GM13976 (cell line): Measurements from ENCODE around the gene ITPR3.

Source experiments
- DNase-seq: peaks from one replicate; pipeline ENCODE4 v3.0.0; 2012; ENCODE audit warnings: low spot score
- in situ Hi-C: fragments of 300-500 bp; cut with MboI; formaldehyde crosslinking; loops from one replicate; pipeline ENCODE4 v1.12.0; 2022; ENCODE audit warnings: low sequenced_read_pairs, mixed read lengths, inconsistent platforms; ENCODE audit not compliant: unreplicated experiment
- TF ChIP-seq, protein P1 (sequence below): IDR thresholded peaks from 2 replicates; pipeline ENCODE4 v1.5.1; 2012; ENCODE audit warnings: borderline replicate concordance, mild to moderate bottlenecking; ENCODE audit not compliant: insufficient read depth; ENCODE audit errors: extremely low read depth, missing control alignments, control extremely low read depth

Gene ITPR3

DNA sequence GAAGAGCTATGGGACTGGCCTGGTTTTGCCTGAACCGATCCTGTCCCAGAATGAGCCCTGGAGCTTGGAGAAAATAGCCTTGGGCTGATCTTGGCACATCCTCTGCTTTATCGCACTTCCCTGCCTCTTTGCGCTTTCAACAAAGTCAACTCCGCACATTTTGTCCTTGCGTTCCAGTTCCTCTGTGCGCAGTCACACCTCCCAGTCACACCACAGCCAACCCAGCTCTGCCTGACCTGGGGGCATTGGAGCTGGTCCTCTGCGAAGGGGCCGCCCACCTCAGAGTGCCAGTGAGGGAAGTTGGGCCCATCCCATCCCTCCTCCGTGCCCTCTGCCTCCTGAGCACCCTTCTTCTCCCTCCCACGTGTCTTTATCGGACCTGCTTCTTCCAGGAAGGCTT lies 107.3 kb downstream of the ITPR3 start:
- TF ChIP-seq, protein P1, sequence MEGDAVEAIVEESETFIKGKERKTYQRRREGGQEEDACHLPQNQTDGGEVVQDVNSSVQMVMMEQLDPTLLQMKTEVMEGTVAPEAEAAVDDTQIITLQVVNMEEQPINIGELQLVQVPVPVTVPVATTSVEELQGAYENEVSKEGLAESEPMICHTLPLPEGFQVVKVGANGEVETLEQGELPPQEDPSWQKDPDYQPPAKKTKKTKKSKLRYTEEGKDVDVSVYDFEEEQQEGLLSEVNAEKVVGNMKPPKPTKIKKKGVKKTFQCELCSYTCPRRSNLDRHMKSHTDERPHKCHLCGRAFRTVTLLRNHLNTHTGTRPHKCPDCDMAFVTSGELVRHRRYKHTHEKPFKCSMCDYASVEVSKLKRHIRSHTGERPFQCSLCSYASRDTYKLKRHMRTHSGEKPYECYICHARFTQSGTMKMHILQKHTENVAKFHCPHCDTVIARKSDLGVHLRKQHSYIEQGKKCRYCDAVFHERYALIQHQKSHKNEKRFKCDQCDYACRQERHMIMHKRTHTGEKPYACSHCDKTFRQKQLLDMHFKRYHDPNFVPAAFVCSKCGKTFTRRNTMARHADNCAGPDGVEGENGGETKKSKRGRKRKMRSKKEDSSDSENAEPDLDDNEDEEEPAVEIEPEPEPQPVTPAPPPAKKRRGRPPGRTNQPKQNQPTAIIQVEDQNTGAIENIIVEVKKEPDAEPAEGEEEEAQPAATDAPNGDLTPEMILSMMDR: no peak
- in situ Hi-C loops: no loop called here
- no peak for DNase-seq

DNA sequence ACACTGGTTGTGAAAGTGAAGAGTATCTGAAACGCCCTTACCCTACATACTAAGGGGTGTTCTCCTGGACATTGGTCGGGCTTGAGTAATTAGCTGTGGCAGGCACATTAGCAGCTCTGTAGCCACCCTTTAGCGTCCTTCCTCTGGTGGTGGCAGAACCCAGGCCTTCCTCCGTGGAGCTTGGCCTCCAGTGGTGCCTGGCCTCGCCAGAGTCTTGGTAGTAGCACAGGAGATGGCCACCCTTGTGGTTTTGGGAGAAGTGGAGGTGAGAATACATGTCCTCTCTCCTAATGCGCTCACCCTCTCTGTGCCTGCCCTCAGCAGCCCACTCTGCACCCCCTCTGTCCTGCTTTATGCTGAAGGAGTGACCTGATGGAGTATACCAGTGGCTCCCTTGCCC lies 107.9 kb downstream of the ITPR3 start:
- TF ChIP-seq, protein P1: no peak
- in situ Hi-C loops: no loop called here
- DNase-seq: no peak

DNA sequence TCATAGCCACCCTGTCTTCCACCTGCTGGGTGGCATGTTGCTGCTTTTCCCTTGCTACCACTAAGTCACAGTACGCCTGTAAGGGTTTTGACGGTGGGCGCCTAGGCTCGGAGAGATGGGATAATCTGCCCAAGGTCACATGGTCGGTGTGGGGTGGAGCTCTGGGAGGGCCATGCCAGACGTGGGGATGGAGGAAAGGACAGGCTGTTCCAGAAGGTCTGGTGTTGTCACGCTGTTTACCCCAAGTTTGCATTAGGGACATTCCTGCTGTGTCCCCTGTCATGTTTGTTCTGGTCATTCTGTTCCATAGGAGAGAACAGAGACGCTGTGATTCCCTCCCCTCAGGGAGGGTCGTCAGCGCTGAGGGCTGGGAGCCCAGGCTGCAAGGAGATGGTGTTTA lies 109.5 kb downstream of the ITPR3 start:
- in situ Hi-C loops: no loop called here
- TF ChIP-seq, protein P1: no peak
- DNase-seq: no peak

DNA sequence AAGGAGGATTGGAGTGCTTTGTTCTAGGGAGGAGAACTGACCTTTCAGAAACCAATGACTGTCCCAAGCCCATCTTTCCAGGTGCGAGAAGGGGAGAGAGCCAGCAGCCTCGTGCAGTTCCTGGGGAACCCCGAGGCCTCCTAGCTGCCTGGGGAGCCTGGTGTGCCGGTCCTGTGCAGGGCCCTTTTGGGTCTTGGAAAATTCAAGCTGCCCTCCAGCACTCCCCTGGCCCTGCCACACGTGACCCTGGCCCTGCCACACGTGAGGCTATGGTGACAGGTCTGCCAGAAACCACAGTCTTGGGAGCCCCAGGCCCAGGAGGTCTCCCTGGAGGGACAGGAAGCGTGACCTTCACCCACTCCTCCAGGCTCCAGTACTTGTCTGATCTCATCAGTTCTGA lies 109.9 kb downstream of the ITPR3 start:
- in situ Hi-C loops: no loop called here
- DNase-seq: no peak
- TF ChIP-seq, protein P1: no peak

DNA sequence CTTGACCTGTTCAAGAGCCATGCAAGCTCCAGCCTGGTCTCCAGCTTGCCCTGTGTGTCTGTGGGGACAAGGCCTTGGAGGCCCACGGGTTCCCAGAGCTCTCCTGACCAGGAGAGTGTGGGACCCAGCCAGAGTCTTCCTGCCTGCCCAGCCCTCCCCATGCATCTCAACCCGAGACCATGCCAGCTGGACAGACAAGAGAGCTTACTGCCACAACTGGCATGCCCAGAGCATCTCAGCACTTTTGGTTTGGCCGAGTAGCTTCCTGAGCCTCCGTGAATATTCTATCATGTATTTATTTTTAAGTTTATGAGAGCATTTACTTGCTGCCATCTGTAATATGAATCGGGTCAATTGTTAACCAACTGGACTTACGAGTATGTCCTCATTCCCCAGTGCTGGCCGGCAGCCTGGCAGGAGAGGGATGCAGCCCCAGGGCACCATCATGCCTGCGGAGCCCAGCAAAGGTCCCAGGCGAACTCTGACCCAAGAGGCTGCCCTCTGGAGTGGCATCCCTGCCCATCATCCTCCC lies 110.7 kb downstream of the ITPR3 start:
- in situ Hi-C loops: no loop called here
- DNase-seq: no peak
- TF ChIP-seq, protein P1: no peak

DNA sequence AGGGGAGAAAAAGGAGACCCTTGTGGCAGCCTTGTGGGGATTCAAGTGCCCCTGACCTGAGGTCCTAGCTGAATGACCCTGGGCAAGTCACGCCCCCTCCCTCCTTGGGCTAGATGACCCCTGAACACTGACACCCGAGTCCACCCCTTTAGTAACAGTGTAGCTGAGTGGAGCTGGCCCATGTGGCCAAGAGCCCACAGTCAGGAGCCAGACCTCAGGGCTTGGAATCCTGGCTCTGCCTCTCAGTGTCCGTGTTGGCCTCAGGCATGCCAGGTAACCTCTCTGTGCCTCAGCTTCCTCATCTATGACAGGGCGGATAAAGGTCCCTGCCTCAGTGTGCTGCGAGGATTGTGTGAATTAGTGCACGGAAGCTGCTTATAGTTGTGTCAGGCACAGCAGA lies 111.3 kb downstream of the ITPR3 start:
- TF ChIP-seq, protein P1: no peak
- no peak for DNase-seq
- in situ Hi-C loops: no loop called here

DNA sequence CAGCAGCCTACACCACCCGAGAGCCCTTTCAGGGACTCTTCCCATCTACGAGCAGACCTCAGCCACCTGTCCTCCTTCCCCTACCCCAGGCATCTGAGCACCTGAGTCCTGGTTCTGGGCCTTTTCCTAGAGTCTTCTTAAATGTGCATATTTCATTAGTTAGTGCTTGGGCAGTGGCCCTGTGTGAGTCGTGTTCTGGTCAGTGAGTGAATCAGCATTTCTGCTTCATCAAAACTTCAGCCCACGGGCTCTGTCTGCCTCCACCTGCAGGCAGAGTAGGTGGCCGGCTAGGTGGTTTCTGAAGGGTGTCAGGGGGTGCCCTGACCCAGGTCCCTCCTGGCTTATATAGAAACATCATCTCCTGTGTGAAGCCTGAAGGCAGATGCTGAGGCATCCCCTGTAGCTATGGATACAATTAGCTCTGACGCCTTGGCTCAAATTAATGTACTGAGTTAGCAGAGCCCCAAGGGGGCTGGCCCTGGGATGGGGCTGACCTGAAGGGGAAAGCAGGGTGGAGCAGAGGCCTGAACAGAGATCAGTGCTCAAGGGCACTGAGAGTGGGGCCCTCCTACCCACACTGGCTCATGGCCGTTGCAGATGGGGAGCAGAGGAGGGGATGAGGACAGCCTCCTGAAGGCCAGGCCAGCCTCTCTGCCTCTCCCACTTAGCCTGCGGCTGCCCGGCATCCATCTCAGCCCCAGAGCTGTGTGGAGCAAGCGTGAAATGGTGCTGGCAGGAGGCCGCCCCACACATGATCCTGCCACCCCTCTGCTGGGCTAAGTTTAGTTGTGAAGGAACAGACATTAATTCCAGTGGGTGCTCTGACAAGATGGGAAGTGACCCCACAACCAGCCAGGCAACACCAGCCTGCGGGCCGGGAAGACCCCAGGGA lies 111.9 kb downstream of the ITPR3 start:
- in situ Hi-C loops: no loop called here
- DNase-seq: no peak
- TF ChIP-seq, protein P1: no peak
